GM18873 (cell line): ENCODE results near the gene ZBTB45.
A peak's percentile ranks its signal among the peaks of the same experiment; 100 is the strongest.
"Not testable (repeated sequence)": the region's sequence is repeated elsewhere in the genome, so short reads cannot be mapped to it uniquely, and the experiment has no call there.

Experiments
- ATAC-seq: cut with Tn5 transposase; IDR thresholded peaks from one replicate; pipeline ENCODE4 v1.9.1; 2021; ENCODE audit warnings: mild to moderate bottlenecking, moderate library complexity, moderate number of reproducible peaks; ENCODE audit not compliant: unreplicated experiment, low FRiP score

The ZBTB45 gene

GRCh38 chr19:58513213-58513693, 6.4 kb downstream of the ZBTB45 start:
- no peak for ATAC-seq

DNA sequence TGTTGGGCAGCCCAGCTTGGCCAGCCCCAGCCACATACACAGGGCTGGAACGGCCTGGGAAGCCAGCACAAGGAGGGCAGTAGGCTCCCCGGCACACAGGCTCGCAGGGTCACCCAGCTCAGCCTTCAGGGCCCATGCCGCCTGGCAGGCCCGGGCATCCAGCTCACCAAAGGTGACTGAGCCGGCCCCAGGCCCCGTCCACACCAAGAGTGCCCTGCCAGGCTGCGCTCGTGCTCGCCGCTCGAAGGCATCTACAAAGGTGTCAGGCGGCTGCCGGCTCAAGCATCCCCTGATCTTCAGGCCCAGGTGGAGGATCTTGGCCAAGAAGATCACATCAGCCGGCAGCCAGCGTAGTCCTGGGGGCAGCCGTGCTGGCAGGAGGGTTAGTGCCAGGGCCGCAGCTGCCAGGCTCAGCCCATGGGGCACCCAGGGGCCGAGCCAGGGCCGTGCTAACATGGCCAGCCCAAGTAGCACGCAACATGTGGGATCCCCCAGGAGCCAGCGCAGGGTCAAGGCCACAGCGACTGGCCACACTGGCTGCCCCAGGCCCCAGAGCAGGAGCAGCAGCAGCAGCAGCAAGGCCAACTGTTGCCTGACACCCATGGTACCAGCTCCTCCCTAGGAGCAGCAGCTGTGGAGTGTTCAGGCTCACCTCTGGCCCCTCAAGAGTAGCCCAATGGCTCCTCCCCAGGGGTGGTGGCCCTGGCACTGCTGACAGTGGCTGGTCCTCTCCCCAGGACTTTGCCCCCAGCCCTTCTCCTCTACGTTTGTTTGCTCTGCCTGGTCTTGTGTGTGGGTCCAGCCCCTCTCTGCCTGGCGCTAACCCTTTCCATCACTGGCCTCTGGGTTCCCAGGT, 8.0 kb downstream of the ZBTB45 start, which contains the start of gene SLC27A5:
Gene SLC27A5, minus strand, starts transcription at position 640 of the 856 bp plus-strand sequence. Its CDS starts 37 bp downstream, at position 603.
- ATAC-seq = no peak

DNA sequence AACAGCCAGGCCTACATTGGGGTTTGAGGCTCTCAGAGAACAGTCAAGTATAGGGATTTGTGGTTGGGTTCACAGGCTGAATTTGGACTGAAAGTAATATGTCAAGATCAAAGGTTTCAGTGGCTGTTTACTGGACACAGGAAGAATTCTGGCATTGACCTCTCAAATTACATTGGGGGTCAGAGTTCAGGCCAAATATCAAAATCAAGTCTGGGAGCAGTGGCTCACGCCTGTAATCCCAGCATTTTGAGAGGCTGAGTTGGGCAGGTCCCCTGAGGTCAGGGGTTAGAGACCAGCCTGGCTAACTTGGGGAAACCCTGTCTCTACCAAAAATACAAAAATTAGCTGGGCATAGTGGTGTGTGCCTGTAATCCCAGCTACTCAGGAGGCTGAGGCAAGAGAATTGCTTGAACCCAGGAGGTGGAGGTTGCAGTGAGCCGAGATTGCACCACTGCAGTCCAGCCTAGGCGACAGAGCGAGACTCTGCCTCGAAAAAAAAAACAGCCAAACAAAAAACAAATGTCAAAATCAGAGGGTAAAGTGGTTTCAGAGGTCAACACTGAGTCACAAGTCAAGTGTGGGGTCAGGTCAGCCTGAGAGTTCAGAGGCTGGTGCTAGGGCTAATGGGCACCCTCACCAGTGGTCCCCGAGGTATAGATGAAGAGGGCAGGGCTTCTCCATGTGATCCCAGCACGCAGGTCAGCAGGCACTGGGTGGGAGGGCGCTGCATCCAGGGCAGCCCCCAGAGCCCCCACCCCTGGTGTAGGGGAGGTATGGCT, 9.3 kb downstream of the ZBTB45 start:
- no peak for ATAC-seq

DNA sequence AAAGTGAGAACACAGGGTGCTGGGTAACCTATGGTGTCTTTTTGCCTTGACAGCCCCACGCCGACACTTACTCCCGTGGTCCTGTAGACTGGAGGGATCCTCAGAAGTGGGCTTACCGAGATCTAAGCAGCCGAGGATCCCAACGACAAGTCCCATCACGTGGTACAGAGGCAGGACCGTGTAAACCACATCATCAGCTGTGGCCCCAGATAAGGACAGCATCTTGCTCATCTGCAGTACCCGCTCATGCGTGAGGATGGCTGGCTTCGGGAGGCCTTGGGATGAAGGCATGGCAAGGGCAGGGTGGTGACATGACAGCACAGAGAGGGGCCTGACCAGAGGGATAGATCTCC, 9.9 kb downstream of the ZBTB45 start:
- no peak for ATAC-seq

- not testable (repeated sequence) for ATAC-seq
These were observed 11.9 kb downstream of the ZBTB45 start for GRCh38 chr19:58507602-58508223.

GRCh38 chr19:58500242-58500641, 19.4 kb downstream of the ZBTB45 start:
- ATAC-seq = no peak

GRCh38 chr19:58499021-58499927, 20.3 kb downstream of the ZBTB45 start:
- peak; percentile 77 for ATAC-seq

GRCh38 chr19:58498316-58499020, 21.1 kb downstream of the ZBTB45 start:
- ATAC-seq = peak; percentile 3

DNA sequence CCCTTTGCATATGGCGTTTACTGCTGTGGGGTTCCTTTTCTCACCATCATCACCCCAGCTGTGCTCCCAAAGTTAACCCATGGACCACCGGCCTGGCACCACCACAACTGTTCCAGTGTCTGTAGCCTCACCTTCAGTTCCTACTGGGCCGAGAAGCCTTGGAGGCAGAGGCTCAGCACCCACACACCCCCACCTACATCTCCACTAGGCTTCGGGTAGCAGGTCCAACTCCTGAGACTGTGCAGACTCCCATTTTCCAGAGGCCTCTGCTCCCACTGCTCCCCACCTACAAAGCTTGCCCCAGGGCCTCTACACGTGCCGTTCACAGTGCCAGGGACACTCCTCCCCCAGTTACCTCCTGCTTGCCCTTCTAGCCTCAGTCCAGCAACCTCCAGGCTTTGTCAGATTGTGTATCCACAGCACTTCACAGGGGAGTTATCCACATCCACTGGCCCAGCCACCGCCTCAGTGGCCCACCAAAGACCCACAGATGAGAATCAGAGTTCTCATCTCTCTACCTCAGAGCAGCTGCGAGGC, 21.9 kb downstream of the ZBTB45 start:
- ATAC-seq = no peak

DNA sequence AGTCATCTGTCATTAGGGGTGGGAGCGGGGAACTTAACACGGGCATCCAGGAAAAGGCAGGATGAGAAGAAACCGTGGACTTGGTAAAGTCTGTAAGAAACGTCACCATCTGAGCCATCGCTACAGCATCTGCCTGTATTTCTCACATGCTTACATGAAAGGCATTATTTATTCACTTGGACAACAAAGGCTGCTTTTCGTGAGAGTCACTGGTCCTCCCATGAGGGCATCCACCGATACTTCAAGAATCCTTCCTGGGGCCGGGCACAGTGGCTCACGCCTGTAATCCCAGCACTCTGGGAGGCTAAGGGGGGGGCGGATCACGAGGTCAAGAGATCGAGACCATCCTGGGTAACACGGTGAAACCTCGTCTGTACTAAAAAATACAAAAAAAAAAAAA, 27.3 kb downstream of the ZBTB45 start:
- ATAC-seq = no peak

- ATAC-seq = no peak
These were observed 28.2 kb downstream of the ZBTB45 start for GRCh38 chr19:58491393-58491792.

- not testable (repeated sequence) for ATAC-seq
These were observed 35.3 kb downstream of the ZBTB45 start for GRCh38 chr19:58484349-58484748.

- ATAC-seq = no peak
These were observed 35.8 kb downstream of the ZBTB45 start for GRCh38 chr19:58483776-58484175.

- no peak for ATAC-seq
These were observed 37.2 kb downstream of the ZBTB45 start for GRCh38 chr19:58482372-58482771.

- ATAC-seq = no peak
These were observed 38.8 kb downstream of the ZBTB45 start for GRCh38 chr19:58480831-58481230.

- ATAC-seq = no peak
These were observed 39.2 kb downstream of the ZBTB45 start for GRCh38 chr19:58480481-58480830.

DNA sequence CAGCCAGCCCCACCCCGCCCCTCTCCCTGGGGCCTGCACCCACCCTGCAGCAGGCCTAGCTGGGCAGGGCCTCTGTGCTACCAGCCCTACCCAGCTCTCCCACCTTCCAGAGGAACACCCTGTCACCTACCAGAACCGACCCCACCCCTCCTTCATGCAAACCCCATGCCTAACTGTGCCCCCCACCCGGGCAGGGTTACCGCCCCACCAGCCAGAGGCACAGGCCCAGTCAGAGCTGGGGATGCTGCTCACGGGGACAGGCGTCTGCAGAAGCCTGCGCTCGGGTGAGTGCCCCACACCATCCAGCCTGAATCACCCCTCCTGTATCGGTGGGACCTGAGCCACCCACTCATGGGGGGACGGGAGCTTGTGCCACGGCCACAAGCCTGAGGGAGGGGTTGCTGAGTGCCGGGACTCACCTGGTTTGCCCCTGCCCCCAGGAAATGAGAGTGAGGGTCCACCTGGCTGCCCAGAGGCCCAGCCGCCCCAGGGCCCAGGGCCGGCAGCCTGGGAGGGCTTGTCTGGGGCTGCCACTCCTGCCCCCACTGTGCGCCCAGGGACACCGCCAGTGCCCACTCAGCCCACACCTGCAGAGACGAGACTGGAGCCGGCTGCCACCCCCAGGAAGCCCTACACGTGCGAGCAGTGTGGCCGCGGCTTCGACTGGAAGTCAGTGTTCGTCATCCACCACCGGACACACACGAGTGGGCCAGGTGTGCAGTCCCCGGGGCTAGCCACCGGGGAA, 39.7 kb downstream of the ZBTB45 start:
- ATAC-seq = no peak

- no peak for ATAC-seq
These were observed 40.3 kb downstream of the ZBTB45 start for GRCh38 chr19:58479303-58479702.
